MCF 10A (cell line): ENCODE data around the gene ADGRF4. TPM values are rescaled to one million over a fixed set of nuclear protein-coding genes. Genes with fewer than 3 reads are reported as not detected.

Source experiments
- BruUV-seq: library from RNA; stranded (reverse); fragments of 400-500 nt; replicated peaks from 2 replicates; lab custom pipeline; 2021; lab: Mats Ljungman, UMichigan
- CTCF ChIA-PET: fragments of 300-600 bp; sonication (Branson Sonifier 250); formaldehyde crosslinking; extraction: SDS; loops from one replicate; lab custom pipeline; 2021; ENCODE audit warnings: antibody characterized with exemption, inconsistent platforms; lab: Yijun Ruan, JAX
- POLR2A ChIA-PET: fragments of 300-600, 350-650 bp; sonication (Branson Sonifier 250); formaldehyde crosslinking; extraction: SDS; loops from one replicate; lab custom pipeline; 2020; ENCODE audit warnings: antibody characterized with exemption, inconsistent platforms; lab: Yijun Ruan, JAX
- DNase-seq: peaks from one replicate; pipeline ENCODE4 v3.0.0-alpha.2; 2018; ENCODE audit not compliant: unreplicated experiment
- H3K27ac Mint-ChIP-seq: one replicate; pipeline ENCODE4 v1.8.0; 2022; ENCODE audit warnings: mild to moderate bottlenecking, low read depth, mixed read lengths; ENCODE audit not compliant: unreplicated experiment
- H3K27me3 Mint-ChIP-seq: one replicate; pipeline ENCODE4 v1.8.0; 2022; ENCODE audit warnings: mixed read lengths; ENCODE audit not compliant: insufficient read depth, unreplicated experiment
- H3K36me3 Mint-ChIP-seq: one replicate; pipeline ENCODE4 v1.8.0; 2022; ENCODE audit warnings: mild to moderate bottlenecking, moderate library complexity, mixed read lengths; ENCODE audit not compliant: insufficient read depth, unreplicated experiment
- H3K4me1 Mint-ChIP-seq: one replicate; pipeline ENCODE4 v1.8.0; 2022; ENCODE audit warnings: mixed read lengths; ENCODE audit not compliant: insufficient read depth, unreplicated experiment
- H3K4me3 Mint-ChIP-seq: one replicate; pipeline ENCODE4 v1.8.0; 2022; ENCODE audit warnings: mild to moderate bottlenecking, moderate library complexity, mixed read lengths; ENCODE audit not compliant: unreplicated experiment
- H3K9me3 Mint-ChIP-seq: one replicate; pipeline ENCODE4 v1.8.0; 2022; ENCODE audit warnings: mixed read lengths; ENCODE audit not compliant: unreplicated experiment
- CTCF ChIP-seq: fragments of 200-600 bp; IDR thresholded peaks from one replicate; pipeline ENCODE4 v1.8.0; 2022; ENCODE audit warnings: antibody characterized with exemption, mild to moderate bottlenecking; ENCODE audit not compliant: unreplicated experiment
- intact Hi-C: fragments of 100-400 bp; cut with micrococcal nuclease; formaldehyde crosslinking; loops from 2 replicates; pipeline ENCODE4 v1.14.1; 2022
- total RNA-seq: library from RNA; stranded (reverse); gene quantifications from 2 replicates; pipeline ENCODE4 v1.2.3, GENCODE V29; 2022

Gene ADGRF4
- total RNA-seq, 1 experiment from 2014 or later: 1.2 TPM

DNA sequence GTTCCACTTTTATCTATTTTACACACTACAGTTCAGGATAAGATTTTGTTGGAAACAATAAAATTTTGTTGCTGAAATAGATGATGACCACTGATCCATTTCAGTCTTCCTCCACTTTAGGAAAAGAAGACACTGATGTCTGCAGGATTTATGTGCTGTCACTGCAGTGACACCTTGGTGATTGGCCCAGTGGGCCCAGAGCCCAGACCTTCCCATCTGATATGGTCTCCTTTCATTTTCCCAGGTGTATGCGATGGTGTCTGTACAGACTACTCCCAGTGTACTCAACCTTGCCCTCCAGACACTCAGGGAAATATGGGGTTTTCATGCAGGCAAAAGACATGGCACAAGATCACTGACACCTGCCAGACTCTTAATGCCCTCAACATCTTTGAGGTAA, 19.6 kb upstream of the ADGRF4 start:
- no peak for TF ChIP-seq CTCF
- H3K4me3 Mint-ChIP-seq: no peak overlapping the region
- ChIA-PET POLR2A (no interaction called here), CTCF (no interaction called here)
- no peaks in the 10 kb centered on the region for H3K36me3 Mint-ChIP-seq
- intact Hi-C loops: no loop called here
- H3K27me3 Mint-ChIP-seq: no peaks in the 10 kb centered on the region
- no peak overlapping the region for H3K27ac Mint-ChIP-seq
- no peaks in the 10 kb centered on the region for H3K9me3 Mint-ChIP-seq
- no peak for DNase-seq
- H3K4me1 Mint-ChIP-seq: peaks cover 5% of the 10 kb centered on the region
- no TSS peak for BruUV-seq

GRCh38 chr6:47679322-47679906, 19.0 kb upstream of the ADGRF4 start:
- Mint-ChIP-seq H3K4me3 (no peak overlapping the region), H3K9me3 (no peaks in the 10 kb centered on the region), H3K36me3 (no peaks in the 10 kb centered on the region), H3K27me3 (no peaks in the 10 kb centered on the region), H3K4me1 (peaks cover 5% of the 10 kb centered on the region), H3K27ac (no peak overlapping the region)
- intact Hi-C loops: no loop called here
- CTCF ChIA-PET: interaction anchor here (0.6 to 1.2 kb wide), 3 partner anchors 49 to 1130 kb away, joined by 3 to 4 read pairs (median 3); no protein-coding TSS in a partner anchor
- POLR2A ChIA-PET: interaction anchor here (0.6 to 1.6 kb wide), 3 partner anchors 9 to 43 kb away, joined by 3 to 9 read pairs (median 4); no protein-coding TSS in a partner anchor
- no peak for TF ChIP-seq CTCF
- no peak for DNase-seq
- no TSS peak for BruUV-seq

DNA sequence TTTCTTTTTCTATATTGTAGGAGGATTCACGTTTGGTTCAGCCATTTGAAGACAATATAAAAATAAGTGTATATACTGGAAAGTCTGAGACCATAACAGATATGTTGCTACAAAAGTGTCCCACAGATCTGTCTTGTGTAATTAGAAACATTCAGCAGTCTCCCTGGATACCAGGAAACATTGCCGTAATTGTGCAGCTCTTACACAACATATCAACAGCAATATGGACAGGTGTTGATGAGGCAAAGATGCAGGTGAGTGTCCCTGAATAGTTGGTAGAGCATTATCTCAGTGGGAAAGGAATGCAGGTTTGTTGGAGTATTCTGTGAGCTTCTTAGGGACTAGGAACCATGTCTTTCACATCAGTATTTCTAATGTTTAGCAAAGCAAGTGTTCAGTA, 18.3 kb upstream of the ADGRF4 start:
- Mint-ChIP-seq H3K4me3 (no peak overlapping the region), H3K27ac (no peak overlapping the region), H3K36me3 (no peaks in the 10 kb centered on the region), H3K27me3 (no peaks in the 10 kb centered on the region), H3K4me1 (peaks cover 5% of the 10 kb centered on the region), H3K9me3 (no peaks in the 10 kb centered on the region)
- POLR2A ChIA-PET: interaction anchor here (0.6 to 1.6 kb wide), 3 partner anchors 9 to 43 kb away, joined by 3 to 9 read pairs (median 4); no protein-coding TSS in a partner anchor
- CTCF ChIA-PET: interaction anchor here (0.6 to 1.2 kb wide), 4 partner anchors 39 to 1129 kb away, joined by 3 to 4 read pairs (median 3); no protein-coding TSS in a partner anchor
- peak; percentile 52 for DNase-seq
- TF ChIP-seq CTCF: no peak
- intact Hi-C loops: no loop called here
- BruUV-seq: no TSS peak

DNA sequence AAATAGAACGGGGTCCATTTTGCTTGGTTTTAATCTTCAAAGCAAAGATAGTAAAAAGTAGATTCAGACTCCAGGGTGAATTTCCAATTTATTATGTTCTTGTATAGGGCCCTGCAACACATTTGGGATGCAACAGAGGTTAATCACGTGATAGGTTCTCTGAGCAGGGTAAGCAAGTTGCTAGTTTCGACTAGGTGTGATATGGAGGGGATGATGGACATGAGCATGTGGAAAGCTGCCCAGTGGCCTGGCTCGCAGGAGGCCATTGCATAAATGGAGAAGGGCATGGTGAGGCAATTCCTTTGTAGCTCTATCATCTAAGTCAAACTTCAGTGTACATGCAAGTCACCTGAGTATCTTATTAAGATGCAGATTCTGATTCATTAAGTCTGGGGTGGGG, 17.7 kb upstream of the ADGRF4 start:
- no peak overlapping the region for H3K27ac Mint-ChIP-seq
- intact Hi-C loops: no loop called here
- ChIA-PET POLR2A (interaction anchor here (0.5 to 1.6 kb wide), 3 partner anchors 10 to 16 kb away, joined by 3 to 9 read pairs (median 4); no protein-coding TSS in a partner anchor), CTCF (interaction anchor here (1.2 kb wide), 1 partner anchor 53 kb away, joined by 3 read pairs; no protein-coding TSS in a partner anchor)
- no peak overlapping the region for H3K4me3 Mint-ChIP-seq
- no peaks in the 10 kb centered on the region for H3K27me3 Mint-ChIP-seq
- H3K36me3 Mint-ChIP-seq: no peaks in the 10 kb centered on the region
- no peak for TF ChIP-seq CTCF
- no TSS peak for BruUV-seq
- H3K9me3 Mint-ChIP-seq: no peaks in the 10 kb centered on the region
- H3K4me1 Mint-ChIP-seq: peaks cover 5% of the 10 kb centered on the region
- no peak for DNase-seq
